Chondrocyte (in vitro differentiated cells): ENCODE results near the gene AMPD1. TPM values are rescaled to one million over a fixed set of nuclear protein-coding genes. Genes with fewer than 3 reads are reported as not detected.
A peak's percentile ranks its signal among the peaks of the same experiment; 100 is the strongest.

ENCODE experiments used
- DNase-seq: peaks from one replicate; pipeline ENCODE4 v3.0.0; 2021; ENCODE audit warnings: mixed read lengths, low spot score
- H3K27ac Mint-ChIP-seq: one replicate; pipeline ENCODE4 v1.8.0; 2021; ENCODE audit warnings: mild to moderate bottlenecking, moderate library complexity, mixed read lengths; ENCODE audit not compliant: unreplicated experiment
- H3K27me3 Mint-ChIP-seq: 2 replicates; pipeline ENCODE4 v1.8.0; 2021; ENCODE audit warnings: low read depth, mixed read lengths
- H3K36me3 Mint-ChIP-seq: 2 replicates; pipeline ENCODE4 v1.8.0; 2021; ENCODE audit warnings: low read depth, mixed read lengths
- H3K4me1 Mint-ChIP-seq: 2 replicates; pipeline ENCODE4 v1.8.0; 2021; ENCODE audit warnings: low read depth, mild to moderate bottlenecking, mixed read lengths
- H3K4me3 Mint-ChIP-seq: one replicate; pipeline ENCODE4 v1.8.0; 2021; ENCODE audit warnings: mild to moderate bottlenecking, moderate library complexity, mixed read lengths; ENCODE audit not compliant: unreplicated experiment
- H3K9me3 Mint-ChIP-seq: 2 replicates; pipeline ENCODE4 v1.8.0; 2021; ENCODE audit warnings: low read depth, mixed read lengths
- CTCF ChIP-seq: fragments of 200-600 bp; sonication (generic); IDR thresholded peaks from 2 replicates; pipeline ENCODE4 v1.5.0; 2021; ENCODE audit warnings: antibody characterized with exemption, mild to moderate bottlenecking, moderate library complexity
- total RNA-seq: library from RNA; stranded (reverse); gene quantifications from 3 replicates; pipeline ENCODE4 v1.2.1, GENCODE V29; 2021

AMPD1 gene
- total RNA-seq, 1 donor from 2014 or later: not detected

- no peaks in the 10 kb centered on the region for H3K27me3 Mint-ChIP-seq
- H3K36me3 Mint-ChIP-seq: peaks cover 41% of the 10 kb centered on the region
- H3K4me3 Mint-ChIP-seq: no peak overlapping the region
- H3K27ac Mint-ChIP-seq: peak overlapping the region; percentile 63
- DNase-seq: no peak
- H3K9me3 Mint-ChIP-seq: no peaks in the 10 kb centered on the region
- TF ChIP-seq CTCF: no peak
- H3K4me1 Mint-ChIP-seq: peaks cover 30% of the 10 kb centered on the region
Observed at GRCh38 chr1:114720492-114720891, 25.1 kb upstream of the AMPD1 start.

- no peak for TF ChIP-seq CTCF
- Mint-ChIP-seq H3K36me3 (peaks cover 36% of the 10 kb centered on the region), H3K4me1 (peaks cover 26% of the 10 kb centered on the region), H3K9me3 (no peaks in the 10 kb centered on the region), H3K27me3 (no peaks in the 10 kb centered on the region), H3K4me3 (no peak overlapping the region), H3K27ac (peak overlapping the region; percentile 14)
- DNase-seq: no peak
Observed at GRCh38 chr1:114719424-114719787, 24.1 kb upstream of the AMPD1 start.

- H3K4me3 Mint-ChIP-seq: no peak overlapping the region
- peaks cover 26% of the 10 kb centered on the region for H3K4me1 Mint-ChIP-seq
- H3K27me3 Mint-ChIP-seq: no peaks in the 10 kb centered on the region
- TF ChIP-seq CTCF: no peak
- H3K27ac Mint-ChIP-seq: peak overlapping the region; percentile 14
- no peak for DNase-seq
- H3K9me3 Mint-ChIP-seq: no peaks in the 10 kb centered on the region
- peaks cover 32% of the 10 kb centered on the region for H3K36me3 Mint-ChIP-seq
Observed at GRCh38 chr1:114718661-114719423, 23.5 kb upstream of the AMPD1 start.

- Mint-ChIP-seq H3K27me3 (no peaks in the 10 kb centered on the region), H3K4me1 (peaks cover 27% of the 10 kb centered on the region), H3K36me3 (peaks cover 26% of the 10 kb centered on the region), H3K4me3 (peak within 1 kb of the TSS; percentile 94), H3K9me3 (no peaks in the 10 kb centered on the region), H3K27ac (peak within 1 kb of the TSS; percentile 99)
- no peak for TF ChIP-seq CTCF
- peak; percentile 97 for DNase-seq
Observed at GRCh38 chr1:114716304-114717170, 21.2 kb upstream of the AMPD1 start, which contains the start of gene NRAS. Gene NRAS (minus strand): TSS chr1:114716771. CDS start chr1:114716160, 611 bp downstream.

GRCh38 chr1:114715952-114716303 lies 20.6 kb upstream of the AMPD1 start:
- DNase-seq: no peak

More at GRCh38 chr1:114715952-114716303, 20.6 kb upstream of the AMPD1 start:
- no peaks in the 10 kb centered on the region for H3K27me3 Mint-ChIP-seq
- H3K4me1 Mint-ChIP-seq: peaks cover 27% of the 10 kb centered on the region
- peaks cover 24% of the 10 kb centered on the region for H3K36me3 Mint-ChIP-seq
- H3K4me3 Mint-ChIP-seq: peak overlapping the region; percentile 94
- no peak for TF ChIP-seq CTCF
- no peaks in the 10 kb centered on the region for H3K9me3 Mint-ChIP-seq
- peak overlapping the region; percentile 99 for H3K27ac Mint-ChIP-seq
